Measurements from ENCODE around the gene KCNS1. TPM values are rescaled to one million over a fixed set of nuclear protein-coding genes. Genes with fewer than 3 reads are reported as not detected.

KCNS1 gene
- total RNA-seq, 1 donor from 2014 or later, result 0.40 TPM

- no peak for ATAC-seq
Measured at GRCh38 chr20:45109634-45110033, 8.7 kb upstream of the KCNS1 start.

- no peak for ATAC-seq
Measured at GRCh38 chr20:45105317-45105716, 4.4 kb upstream of the KCNS1 start.

GRCh38 chr20:45104786-45105185, 3.9 kb upstream of the KCNS1 start:
- ATAC-seq, result peak; percentile 54

- ATAC-seq, result no peak
Measured at GRCh38 chr20:45103072-45103471, 2.1 kb upstream of the KCNS1 start.

GRCh38 chr20:45101333-45101850, 465 bp upstream of the KCNS1 start:
- no peak for ATAC-seq

GRCh38 chr20:45098103-45098773, 2.7 kb downstream of the KCNS1 start:
- peak; percentile 6 for ATAC-seq

GRCh38 chr20:45097485-45098102, 3.3 kb downstream of the KCNS1 start:
- peak; percentile 7 for ATAC-seq

GRCh38 chr20:45096781-45097180, 4.1 kb downstream of the KCNS1 start:
- ATAC-seq, result no peak

GRCh38 chr20:45095805-45096238, 5.1 kb downstream of the KCNS1 start:
- peak; percentile 57 for ATAC-seq

- no peak for ATAC-seq
Measured at GRCh38 chr20:45094864-45095574, 5.9 kb downstream of the KCNS1 start.

GRCh38 chr20:45094201-45094600, 6.7 kb downstream of the KCNS1 start:
- no peak for ATAC-seq

- ATAC-seq, result no peak
Measured at GRCh38 chr20:45092898-45093297, 8.0 kb downstream of the KCNS1 start.

- no peak for ATAC-seq
Measured at GRCh38 chr20:45091366-45091765, 9.6 kb downstream of the KCNS1 start.

- no peak for ATAC-seq
Measured at GRCh38 chr20:45090481-45090880, 10.4 kb downstream of the KCNS1 start.

GRCh38 chr20:45088247-45088646, 12.7 kb downstream of the KCNS1 start:
- ATAC-seq, result peak; percentile 77

- ATAC-seq, result no peak
Measured at GRCh38 chr20:45087814-45088213, 13.1 kb downstream of the KCNS1 start.

GRCh38 chr20:45087097-45087790, 13.7 kb downstream of the KCNS1 start:
- ATAC-seq, result no peak

- ATAC-seq, result no peak
Measured at GRCh38 chr20:45085867-45086266, 15.1 kb downstream of the KCNS1 start.

- no peak for ATAC-seq
Measured at GRCh38 chr20:45085289-45085688, 15.6 kb downstream of the KCNS1 start.

GRCh38 chr20:45083127-45083526, 17.8 kb downstream of the KCNS1 start:
- no peak for ATAC-seq

- ATAC-seq, result no peak
Measured at GRCh38 chr20:45082468-45082867, 18.5 kb downstream of the KCNS1 start.

GRCh38 chr20:45080867-45081624, 19.9 kb downstream of the KCNS1 start:
- ATAC-seq, result no peak

All from esophagus mucosa (tissue), 1 donor.